ENCODE results near the gene TEKTIP1. TPM values are rescaled to one million over a fixed set of nuclear protein-coding genes. Genes with fewer than 3 reads are reported as not detected.

TEKTIP1 gene
- total and polyA plus RNA-seq, 9 donors, result 0.49 to 5.2 (median 3.8) TPM

DNA sequence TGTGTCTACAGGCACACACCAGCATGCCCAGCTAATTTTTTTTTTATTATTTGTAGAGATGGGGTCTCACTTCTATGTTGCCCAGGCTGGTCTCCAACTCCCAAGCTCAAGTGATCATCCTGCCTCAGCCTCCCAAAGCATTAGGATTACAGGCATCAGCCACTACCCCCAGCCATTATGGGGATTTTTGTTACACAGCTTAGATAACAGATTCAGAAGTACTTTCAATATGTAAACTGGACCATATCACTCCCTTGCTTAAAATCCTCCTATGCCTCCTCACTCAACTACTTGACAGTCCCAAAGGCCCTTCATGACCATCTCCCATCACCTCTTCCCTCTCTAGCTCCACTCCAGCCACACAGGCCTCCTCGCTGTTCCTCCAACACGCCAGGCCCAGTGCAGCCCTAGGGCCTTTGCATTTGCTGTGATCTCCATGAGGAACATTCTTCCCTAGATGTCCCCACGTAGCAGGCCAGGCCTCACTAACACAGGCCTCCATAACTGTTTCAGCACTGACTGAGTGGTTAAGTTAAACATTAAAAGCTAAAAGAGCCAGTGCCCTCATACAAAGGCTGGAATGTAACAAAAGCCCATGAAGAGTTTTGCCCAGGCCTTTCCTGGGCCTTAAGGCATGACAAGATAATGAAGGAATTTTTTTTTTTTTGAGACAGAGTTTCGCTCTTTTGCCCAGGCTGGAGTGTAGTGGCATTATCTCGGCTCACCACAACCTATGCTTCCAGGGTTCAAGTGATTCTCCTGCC is 41.0 kb upstream of the TEKTIP1 start:
- peaks cover 9% of the 10 kb centered on the region for H3K4me1 ChIP-seq (ENCODE audit: control insufficient read depth, insufficient read depth, low read length)
- H3K9me3 ChIP-seq (replicated peaks; ENCODE audit: control insufficient read depth, low read depth, low read length), result no peaks in the 10 kb centered on the region
- H3K27ac ChIP-seq (ENCODE audit: low read length), result no peak overlapping the region
- no peaks in the 10 kb centered on the region for H3K27me3 ChIP-seq (ENCODE audit: control insufficient read depth, insufficient read depth, low read length)
- DNase-seq, result no peak
- H3K36me3 ChIP-seq (ENCODE audit: control insufficient read depth, insufficient read depth, low read length), result peaks cover 47% of the 10 kb centered on the region
- H3K4me3 ChIP-seq (ENCODE audit: low read length), result no peak overlapping the region
- 93% methylated on average over 2 of the region's 5 CpGs for WGBS (ENCODE audit: insufficient coverage)

DNA sequence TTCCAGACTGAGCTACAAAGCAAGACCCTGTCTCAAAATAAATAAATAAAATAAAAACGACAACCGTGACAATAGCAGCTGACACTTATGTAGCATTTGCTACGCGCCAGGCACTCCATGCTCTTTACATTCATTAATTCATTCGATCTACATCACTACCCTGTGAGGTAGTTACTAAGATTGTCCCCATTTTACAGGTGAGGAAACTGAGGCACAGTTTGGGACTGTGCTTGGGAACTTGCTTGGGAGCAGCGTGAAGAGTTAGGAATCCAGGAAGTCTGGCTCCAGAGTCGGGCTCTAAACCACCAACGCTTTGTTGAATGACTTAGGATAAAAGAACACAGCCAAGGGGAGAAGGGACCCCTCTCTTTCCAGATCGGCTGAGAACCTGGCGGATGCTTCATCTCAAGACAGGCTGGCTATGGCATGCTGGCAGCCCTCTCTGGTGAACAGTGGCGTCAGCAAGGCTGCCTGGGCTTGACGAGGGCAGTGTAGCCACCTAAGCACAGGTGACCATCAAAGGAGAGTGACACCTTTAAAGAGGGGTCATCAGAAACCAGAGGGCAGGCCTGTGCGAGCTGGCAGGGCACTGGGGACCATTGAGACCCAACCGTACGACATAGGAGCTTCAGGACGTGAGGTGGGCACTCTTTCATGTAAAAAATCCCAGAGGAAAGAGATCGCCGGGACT is 39.1 kb upstream of the TEKTIP1 start:
- Histone ChIP-seq H3K4me3 (ENCODE audit: low read length) (peak overlapping the region; percentile 88), H3K36me3 (ENCODE audit: control insufficient read depth, insufficient read depth, low read length) (peaks cover 31% of the 10 kb centered on the region), H3K27me3 (ENCODE audit: control insufficient read depth, insufficient read depth, low read length) (no peaks in the 10 kb centered on the region), H3K27ac (ENCODE audit: low read length) (peak overlapping the region; percentile 93), H3K9me3 (replicated peaks; ENCODE audit: control insufficient read depth, low read depth, low read length) (no peaks in the 10 kb centered on the region), H3K4me1 (ENCODE audit: control insufficient read depth, insufficient read depth, low read length) (peaks cover 9% of the 10 kb centered on the region)
- DNase-seq, result no peak
- 15% methylated on average over 12 of the region's 18 CpGs for WGBS (ENCODE audit: insufficient coverage)

- WGBS (ENCODE audit: insufficient coverage), result under 1% methylated on average over 43 of the region's 52 CpGs
- peak within 1 kb of the TSS; percentile 93 for H3K27ac ChIP-seq (ENCODE audit: low read length)
Measured at GRCh38 chr19:3500429-3501101, 38.4 kb upstream of the TEKTIP1 start, which contains the start of gene DOHH. DOHH (minus strand) TSS chr19:3500674; CDS start chr19:3496814, 3,860 bp downstream.

GRCh38 chr19:3501780-3502179 is 37.2 kb upstream of the TEKTIP1 start:
- Histone ChIP-seq H3K27me3 (ENCODE audit: control insufficient read depth, insufficient read depth, low read length) (no peaks in the 10 kb centered on the region), H3K27ac (ENCODE audit: low read length) (no peak overlapping the region), H3K36me3 (ENCODE audit: control insufficient read depth, insufficient read depth, low read length) (peaks cover 14% of the 10 kb centered on the region), H3K4me1 (ENCODE audit: control insufficient read depth, insufficient read depth, low read length) (peaks cover 15% of the 10 kb centered on the region), H3K4me3 (ENCODE audit: low read length) (no peak overlapping the region), H3K9me3 (replicated peaks; ENCODE audit: control insufficient read depth, low read depth, low read length) (no peaks in the 10 kb centered on the region)
- WGBS (ENCODE audit: insufficient coverage), result 94% methylated on average over 3 of the region's 3 CpGs
- DNase-seq, result no peak

More at GRCh38 chr19:3500429-3501101, 38.4 kb upstream of the TEKTIP1 start, which contains the start of gene DOHH:
- Histone ChIP-seq H3K4me1 (ENCODE audit: control insufficient read depth, insufficient read depth, low read length) (peaks cover 13% of the 10 kb centered on the region), H3K9me3 (replicated peaks; ENCODE audit: control insufficient read depth, low read depth, low read length) (no peaks in the 10 kb centered on the region), H3K27me3 (ENCODE audit: control insufficient read depth, insufficient read depth, low read length) (no peaks in the 10 kb centered on the region), H3K4me3 (ENCODE audit: low read length) (peak within 1 kb of the TSS; percentile 88), H3K36me3 (ENCODE audit: control insufficient read depth, insufficient read depth, low read length) (peaks cover 26% of the 10 kb centered on the region)
- DNase-seq, result peak; percentile 98

DNA sequence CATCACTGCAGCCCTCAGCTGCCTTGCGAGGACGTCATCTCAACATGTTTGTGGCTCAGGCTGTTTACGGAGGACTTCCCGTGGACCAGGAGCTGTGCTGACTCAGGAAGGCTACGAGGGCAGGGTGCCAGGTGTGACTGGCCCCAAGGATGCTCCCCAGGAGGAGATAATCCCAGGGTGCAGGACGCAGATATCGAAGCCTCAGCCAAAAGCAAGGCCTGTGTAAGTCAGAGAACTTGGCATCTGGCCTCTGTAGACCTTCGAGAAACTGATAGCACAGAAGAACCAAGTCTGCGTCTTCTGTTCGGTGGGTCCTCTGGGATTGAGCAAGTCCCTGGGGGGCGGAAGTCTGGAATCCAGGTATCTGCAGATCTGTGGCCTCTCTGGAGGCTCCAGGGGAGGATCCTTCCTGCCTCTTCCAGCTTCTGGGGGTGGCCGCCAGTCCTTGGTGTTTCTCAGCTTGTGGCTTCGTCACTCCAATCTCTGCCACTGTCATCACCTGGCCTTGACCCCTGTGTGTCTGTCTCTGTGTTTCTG is 35.9 kb upstream of the TEKTIP1 start:
- Histone ChIP-seq H3K9me3 (replicated peaks; ENCODE audit: control insufficient read depth, low read depth, low read length) (no peaks in the 10 kb centered on the region), H3K36me3 (ENCODE audit: control insufficient read depth, insufficient read depth, low read length) (peaks cover 5% of the 10 kb centered on the region), H3K4me3 (ENCODE audit: low read length) (no peak overlapping the region), H3K27me3 (ENCODE audit: control insufficient read depth, insufficient read depth, low read length) (no peaks in the 10 kb centered on the region), H3K27ac (ENCODE audit: low read length) (no peak overlapping the region), H3K4me1 (ENCODE audit: control insufficient read depth, insufficient read depth, low read length) (peaks cover 23% of the 10 kb centered on the region)
- DNase-seq, result no peak
- WGBS (ENCODE audit: insufficient coverage), result 89% methylated on average over 12 of the region's 13 CpGs

DNA sequence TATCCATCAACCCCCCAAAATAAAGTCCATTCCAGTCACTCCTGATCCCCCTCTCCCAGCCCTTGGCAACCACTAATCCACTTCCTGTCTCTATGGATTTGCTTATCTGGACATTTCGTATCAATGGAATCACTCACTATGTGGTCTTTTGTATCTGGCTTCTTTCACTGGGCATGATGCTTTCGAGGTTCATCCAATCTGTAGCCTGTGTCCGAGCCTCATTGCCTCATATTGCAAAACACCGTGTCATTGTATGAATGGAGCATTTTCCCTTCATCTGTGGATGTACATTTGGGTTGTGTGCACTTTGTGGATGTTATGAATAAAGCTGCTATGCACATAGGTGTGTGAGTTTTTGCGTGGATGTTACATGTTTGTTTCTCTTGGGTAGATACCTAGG is 34.2 kb upstream of the TEKTIP1 start:
- no peaks in the 10 kb centered on the region for H3K9me3 ChIP-seq (replicated peaks; ENCODE audit: control insufficient read depth, low read depth, low read length)
- 75% methylated on average over 1 of the region's 5 CpGs for WGBS (ENCODE audit: insufficient coverage)
- peaks cover 27% of the 10 kb centered on the region for H3K4me1 ChIP-seq (ENCODE audit: control insufficient read depth, insufficient read depth, low read length)
- H3K27ac ChIP-seq (ENCODE audit: low read length), result no peak overlapping the region
- H3K4me3 ChIP-seq (ENCODE audit: low read length), result no peak overlapping the region
- H3K36me3 ChIP-seq (ENCODE audit: control insufficient read depth, insufficient read depth, low read length), result peaks cover 10% of the 10 kb centered on the region
- H3K27me3 ChIP-seq (ENCODE audit: control insufficient read depth, insufficient read depth, low read length), result no peaks in the 10 kb centered on the region
- DNase-seq, result no peak

DNA sequence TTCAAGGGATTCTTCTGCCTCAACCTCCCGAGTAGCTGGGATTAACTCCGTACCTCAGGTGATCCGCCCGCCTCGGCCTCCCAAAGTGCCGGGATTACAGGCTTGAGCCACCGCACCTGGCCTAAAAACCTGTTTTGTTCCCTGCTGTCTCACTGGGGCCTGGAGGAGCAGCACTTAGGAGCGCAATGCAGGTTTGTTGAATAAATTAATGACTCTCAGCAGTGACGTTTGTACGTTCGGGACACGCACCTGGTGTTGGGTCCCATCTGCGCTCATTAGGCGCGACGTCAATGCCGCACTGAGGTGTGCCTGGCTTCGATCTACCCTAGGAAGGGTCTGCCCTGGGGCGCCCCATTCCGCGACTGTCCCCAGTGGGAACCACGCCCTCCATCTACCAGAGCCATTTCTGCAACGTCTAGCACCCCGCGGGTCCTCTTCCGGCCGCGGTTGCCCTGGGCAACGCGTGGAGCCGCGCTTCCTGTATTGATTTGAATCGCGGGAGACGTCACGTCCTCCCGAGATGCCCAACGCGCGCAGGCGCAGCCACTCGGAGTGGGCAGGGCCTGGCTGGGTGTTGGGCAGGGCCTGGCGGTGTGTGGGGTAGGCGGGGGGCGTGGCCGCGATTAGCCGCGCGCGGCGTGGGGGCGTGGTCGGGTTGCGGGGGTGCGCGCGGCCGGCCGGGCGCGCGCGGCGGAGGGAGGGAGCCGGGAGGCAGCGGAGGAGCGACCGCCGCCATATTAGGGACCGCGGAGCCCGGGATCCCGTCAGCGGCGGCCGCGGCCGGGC is 33.2 kb upstream of the TEKTIP1 start, which contains the start of gene FZR1:
Gene FZR1 (plus strand): TSS at position 714 of the 786 bp plus-strand sequence. CDS start 16,679 bp downstream, outside the sequence.
- WGBS (ENCODE audit: insufficient coverage), result 1% methylated on average over 73 of the region's 79 CpGs
- peak within 1 kb of the TSS; percentile 79 for H3K27ac ChIP-seq (ENCODE audit: low read length)
- peak within 1 kb of the TSS; percentile 89 for H3K4me3 ChIP-seq (ENCODE audit: low read length)
- H3K36me3 ChIP-seq (ENCODE audit: control insufficient read depth, insufficient read depth, low read length), result peaks cover 18% of the 10 kb centered on the region
- H3K27me3 ChIP-seq (ENCODE audit: control insufficient read depth, insufficient read depth, low read length), result no peaks in the 10 kb centered on the region
- peaks cover 24% of the 10 kb centered on the region for H3K4me1 ChIP-seq (ENCODE audit: control insufficient read depth, insufficient read depth, low read length)
- peak; percentile 99 for DNase-seq
- H3K9me3 ChIP-seq (replicated peaks; ENCODE audit: control insufficient read depth, low read depth, low read length), result no peaks in the 10 kb centered on the region

- Histone ChIP-seq H3K4me3 (ENCODE audit: low read length) (peak overlapping the region; percentile 89), H3K27ac (ENCODE audit: low read length) (peak overlapping the region; percentile 76), H3K36me3 (ENCODE audit: control insufficient read depth, insufficient read depth, low read length) (peaks cover 24% of the 10 kb centered on the region), H3K27me3 (ENCODE audit: control insufficient read depth, insufficient read depth, low read length) (no peaks in the 10 kb centered on the region), H3K4me1 (ENCODE audit: control insufficient read depth, insufficient read depth, low read length) (peaks cover 20% of the 10 kb centered on the region), H3K9me3 (replicated peaks; ENCODE audit: control insufficient read depth, low read depth, low read length) (no peaks in the 10 kb centered on the region)
- peak; percentile 52 for DNase-seq
- WGBS (ENCODE audit: insufficient coverage), result under 1% methylated on average over 63 of the region's 69 CpGs
Measured at GRCh38 chr19:3506384-3507340, 32.3 kb upstream of the TEKTIP1 start.
